HK-2 (cell line): ENCODE results near the gene EFTUD2.

Experiments
- DNase-seq: peaks from one replicate; pipeline ENCODE4 v3.0.0-alpha.2; 2018; ENCODE audit not compliant: unreplicated experiment

EFTUD2 gene

DNA sequence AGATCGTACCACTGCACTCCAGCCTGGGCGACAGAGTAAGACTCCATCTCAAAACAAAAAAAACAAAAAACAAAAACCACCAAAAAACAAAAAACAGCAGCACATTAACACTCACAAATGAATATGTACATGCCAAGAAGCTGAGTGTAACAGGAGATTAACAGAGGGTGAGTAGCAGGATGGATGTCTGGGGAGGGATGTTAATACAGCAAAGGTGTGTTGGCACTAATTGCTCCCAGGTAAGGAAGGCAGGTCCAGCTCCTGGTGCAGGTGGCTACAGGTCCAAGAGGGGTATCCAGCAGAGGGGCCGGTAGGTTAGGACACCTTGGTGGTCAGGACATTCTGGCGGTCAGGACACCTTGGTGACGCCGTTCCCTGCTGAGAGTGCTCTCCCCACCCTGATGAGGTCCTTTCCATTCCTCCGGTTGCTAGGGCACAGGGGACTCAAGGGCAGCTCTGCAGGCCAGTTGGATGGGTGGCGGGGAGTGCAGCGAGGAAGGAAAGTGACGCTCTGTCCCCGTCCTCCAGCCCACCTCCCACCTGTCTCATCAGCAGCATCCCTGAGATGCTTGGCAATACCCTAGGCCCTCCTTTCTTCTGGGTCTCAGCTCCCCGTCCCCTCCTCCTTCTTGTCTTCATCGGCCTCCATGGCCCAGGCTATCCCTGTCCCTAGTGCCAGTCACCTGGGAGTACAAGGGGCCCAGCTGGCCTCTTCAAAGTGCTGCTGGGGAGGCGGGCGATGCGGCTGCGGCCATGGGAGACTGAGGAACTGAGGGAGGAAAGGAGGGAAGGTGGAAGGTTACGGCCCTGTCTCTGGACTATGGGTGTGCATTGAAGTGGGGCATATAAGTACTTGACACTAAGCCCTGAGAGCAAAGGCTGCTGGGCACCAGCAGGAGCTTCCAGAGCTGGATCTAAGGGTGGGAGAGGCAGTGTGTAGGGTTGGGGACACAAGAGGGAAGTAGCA lies 26.8 kb upstream of the EFTUD2 start:
- DNase-seq = no peak

DNA sequence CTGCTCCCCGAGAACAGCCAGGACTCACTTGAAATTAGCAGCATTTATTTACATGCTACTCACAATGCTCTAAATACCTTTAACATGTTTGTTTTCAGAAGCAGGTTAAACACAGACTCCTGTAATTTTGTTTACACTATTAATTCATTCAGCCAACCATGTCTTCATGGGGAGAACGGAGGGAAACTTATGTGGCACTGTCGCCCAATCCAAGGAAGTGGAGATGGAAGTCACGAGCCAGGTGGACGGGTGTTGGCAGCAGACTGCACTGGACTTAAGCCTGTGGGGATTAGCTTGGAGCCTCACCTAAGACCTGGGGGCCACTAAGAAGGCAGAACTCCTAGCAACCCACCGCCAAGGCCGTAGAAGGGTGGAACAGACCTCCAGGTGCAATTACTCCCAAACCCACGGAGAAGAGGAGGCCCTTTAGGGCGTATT lies 24.9 kb upstream of the EFTUD2 start:
- no peak for DNase-seq

DNA sequence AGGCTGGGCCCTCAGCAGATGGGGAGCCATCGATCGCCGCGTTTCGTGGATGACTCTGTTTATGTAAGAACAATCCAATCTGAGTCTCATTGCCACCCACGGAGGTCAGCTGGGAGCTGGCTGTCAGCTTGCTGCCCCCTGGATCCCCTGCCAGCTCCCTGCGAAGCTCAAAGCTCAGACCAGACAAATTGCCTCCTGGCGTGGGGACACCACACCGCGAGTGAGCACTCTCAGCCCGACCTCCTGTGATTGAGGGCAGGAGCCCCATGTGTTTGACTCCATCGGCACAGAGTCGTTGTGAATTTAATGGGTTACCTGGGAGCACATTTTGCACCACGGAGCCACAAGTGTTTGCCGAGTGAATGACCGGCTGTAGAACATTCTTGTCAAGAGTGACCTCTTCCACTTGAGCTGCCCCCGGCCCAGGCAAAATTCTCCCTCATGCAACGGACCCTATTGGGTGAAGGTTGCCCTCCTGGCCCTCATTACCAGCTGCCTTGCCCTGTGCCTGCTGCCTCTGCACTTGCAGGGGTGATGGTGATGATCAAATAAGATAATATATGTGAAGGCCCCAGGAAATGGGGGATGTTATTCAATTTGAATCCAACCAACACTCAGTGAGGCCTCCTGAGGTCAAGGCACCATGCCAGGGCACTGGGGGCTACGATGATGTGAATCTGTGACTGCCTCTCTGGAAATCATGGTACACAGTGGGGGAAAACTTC lies 23.7 kb upstream of the EFTUD2 start:
- no peak for DNase-seq

DNA sequence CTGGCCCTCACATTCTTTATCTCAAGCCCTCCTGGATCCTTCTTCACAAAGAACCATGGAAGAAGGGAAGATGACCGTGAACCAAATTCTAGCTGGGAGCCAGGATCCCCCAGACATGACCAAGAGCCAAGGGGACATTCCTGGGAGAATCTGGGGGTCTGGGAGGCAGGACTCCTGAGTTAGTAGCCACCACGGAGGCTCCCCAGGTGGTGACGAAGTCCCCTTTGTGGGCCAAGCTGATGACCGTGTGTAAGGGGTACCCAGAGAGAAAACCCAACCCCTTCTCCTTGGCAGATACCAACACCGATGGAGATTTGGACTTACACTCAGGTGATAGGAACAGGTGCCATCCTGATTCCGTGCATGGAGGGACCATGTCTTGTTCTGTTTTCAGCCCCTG lies 22.9 kb upstream of the EFTUD2 start:
- DNase-seq = no peak

DNA sequence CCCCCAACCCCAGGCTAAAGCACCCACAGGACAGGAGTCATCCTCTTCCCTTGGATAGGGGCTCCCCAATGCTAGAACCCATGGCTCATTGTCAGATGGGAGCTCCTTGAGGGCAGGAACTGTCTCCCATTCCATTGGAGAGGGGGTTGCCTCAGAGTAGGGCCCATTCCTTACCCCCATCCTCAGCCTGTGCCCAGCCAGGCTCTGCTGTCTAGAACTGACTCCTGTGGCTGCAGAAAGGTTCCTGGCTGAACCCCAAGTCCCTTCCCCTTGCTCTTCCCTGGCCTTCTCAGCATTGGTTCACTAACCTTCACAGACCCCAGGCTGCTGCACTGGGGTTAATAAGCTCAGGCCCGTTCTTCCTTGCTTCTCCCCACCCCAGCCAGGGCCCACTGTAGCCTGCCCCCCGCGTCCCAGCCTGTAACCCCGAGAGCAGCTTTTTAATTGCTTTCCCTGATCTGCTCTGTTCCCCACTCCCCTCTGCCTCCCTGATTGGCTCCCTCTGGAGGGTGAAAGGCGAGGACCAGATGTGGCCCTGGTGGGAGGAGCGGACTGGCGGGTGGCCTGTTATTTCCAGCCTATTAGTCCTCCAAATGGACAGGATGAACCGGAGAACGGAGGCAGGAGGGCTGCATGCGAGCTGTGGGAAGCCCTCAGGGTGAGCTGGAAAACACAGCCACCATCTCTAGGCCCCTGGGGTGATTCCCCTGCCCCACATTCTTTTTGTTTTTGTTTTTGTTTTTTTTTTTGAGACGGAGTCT lies 22.1 kb upstream of the EFTUD2 start:
- peak; percentile 0 for DNase-seq

DNA sequence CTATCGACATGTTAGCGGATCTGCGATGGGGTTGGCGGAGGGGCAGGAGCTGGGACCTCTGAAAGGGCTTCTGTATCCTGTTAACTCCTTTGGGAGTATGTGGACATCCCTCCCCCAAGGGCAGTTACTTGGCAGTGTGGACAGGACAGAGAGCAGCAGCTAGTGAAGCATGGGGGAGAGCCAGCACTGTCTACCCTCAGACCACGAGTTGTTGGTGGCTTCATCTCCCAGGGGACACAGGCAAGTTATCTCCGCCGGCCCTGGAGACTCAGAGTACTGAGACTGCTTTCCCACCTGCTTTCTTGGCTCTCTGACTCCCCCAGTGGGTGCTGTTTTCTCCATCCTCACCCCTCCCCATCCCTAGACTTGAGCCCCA lies 21.3 kb upstream of the EFTUD2 start:
- peak; percentile 2 for DNase-seq

DNA sequence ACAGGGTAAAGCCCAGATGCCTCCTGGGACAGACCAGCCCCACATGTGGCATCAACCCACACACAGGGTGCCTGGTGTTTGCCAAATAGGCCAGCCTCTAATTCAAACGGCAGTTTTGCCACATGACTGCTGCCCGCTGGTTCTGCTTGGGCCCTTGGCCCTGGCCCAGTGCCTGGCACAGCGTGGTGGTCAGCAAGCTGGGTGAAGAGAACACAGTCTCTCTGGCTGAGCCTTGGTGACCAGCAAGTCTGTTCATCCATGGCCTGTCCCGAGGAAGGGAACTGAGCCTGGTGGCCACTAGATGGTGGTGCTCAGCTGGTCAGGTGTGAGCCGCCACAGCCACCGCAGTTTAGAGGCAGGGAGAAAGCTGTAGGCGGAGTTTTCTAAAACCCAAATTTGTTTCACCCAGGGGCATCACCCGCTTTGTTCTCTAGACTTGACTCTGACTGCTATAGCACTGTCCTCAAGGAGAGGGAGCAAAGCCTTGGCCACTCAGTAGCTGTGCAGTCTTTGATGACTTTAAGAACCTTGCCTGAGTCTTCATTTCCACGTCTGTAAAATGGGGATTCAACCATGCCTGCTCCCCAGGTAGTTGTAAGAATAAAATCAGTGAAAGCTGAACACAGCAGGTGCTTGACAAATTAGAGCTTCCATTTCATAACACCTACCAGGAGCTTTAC lies 20.8 kb upstream of the EFTUD2 start:
- DNase-seq = peak; percentile 74

DNA sequence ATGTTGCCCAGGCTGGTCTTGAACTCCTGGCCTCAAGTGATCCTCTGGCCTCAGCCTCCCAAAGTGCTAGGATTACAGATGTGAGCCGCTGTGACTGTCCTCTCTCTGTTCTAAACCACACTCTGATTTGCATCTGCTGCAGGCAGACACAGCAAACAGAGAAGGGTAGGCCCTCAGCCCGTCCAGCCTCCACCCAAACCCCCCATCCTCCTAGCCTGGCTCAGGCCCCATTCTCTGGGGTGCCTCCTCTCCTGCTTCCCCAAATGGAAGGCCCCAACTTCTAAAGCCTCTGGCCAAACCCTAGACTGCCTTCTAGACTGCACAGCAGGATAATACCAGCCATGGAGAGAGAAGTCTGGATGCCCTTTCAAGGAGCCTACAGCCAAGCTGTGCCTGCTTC lies 20.2 kb upstream of the EFTUD2 start:
- DNase-seq = no peak

DNA sequence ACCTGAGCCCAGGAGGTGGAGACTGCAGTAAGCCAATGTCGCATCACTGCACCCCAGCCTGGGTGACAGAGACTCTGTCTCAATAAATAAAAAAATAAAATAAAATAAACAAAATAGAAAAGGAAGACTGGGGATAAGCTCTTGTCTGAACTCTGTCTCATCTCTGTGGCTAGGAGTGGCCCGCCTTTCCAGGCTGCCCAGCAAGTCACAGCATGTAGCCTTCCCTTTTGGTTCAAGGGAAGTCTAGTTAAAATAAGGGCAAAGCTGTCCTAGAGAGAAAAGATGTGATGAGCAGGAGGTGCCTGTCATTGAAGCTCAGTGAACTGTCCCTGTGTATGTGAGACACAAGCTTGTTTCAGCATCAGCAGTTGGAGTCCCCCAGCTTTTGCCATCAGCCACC lies 18.8 kb upstream of the EFTUD2 start:
- DNase-seq = no peak

DNA sequence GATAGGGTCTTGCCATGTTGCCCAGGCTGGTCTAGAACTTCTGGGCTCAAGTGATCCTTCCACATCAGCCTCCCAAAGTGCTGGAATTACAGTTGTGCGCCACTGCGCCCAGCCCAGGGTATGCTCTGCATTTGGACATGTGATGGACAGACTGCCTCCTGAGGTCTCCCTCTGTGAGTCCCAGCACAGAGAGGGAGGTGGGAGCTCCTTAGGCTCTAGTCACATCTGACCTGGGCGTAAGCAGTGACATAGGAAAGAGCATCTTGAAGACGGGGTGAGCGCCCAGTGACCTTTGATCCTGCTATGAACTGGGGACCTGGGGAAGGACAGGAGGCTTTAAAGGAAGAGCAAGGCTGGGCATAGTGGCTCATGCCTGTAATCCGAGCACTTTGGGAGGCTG lies 18.2 kb upstream of the EFTUD2 start:
- no peak for DNase-seq

DNA sequence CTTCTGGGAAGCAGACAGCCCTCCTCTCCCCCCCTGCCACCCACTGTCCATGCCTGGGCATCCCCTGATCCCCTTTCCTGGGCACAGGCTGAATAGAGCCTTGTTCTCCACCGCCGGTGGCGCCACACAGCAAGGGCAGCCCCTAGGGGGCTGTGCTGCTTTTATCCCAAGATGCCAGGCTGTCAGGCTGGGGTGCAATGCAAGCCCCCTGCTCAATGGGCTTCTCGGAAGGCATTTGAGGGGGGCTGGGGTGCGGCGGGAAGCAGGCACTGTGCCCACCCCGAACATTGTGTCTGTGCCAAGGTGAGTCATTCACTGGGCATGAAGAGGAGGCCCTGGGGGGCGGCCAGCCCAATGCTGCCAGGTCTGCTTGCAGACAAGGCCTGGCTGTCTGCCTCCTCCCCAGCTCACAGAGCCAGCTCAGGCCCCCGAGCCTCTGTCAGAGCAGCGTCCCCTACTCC lies 17.6 kb upstream of the EFTUD2 start:
- DNase-seq = peak; percentile 35

DNA sequence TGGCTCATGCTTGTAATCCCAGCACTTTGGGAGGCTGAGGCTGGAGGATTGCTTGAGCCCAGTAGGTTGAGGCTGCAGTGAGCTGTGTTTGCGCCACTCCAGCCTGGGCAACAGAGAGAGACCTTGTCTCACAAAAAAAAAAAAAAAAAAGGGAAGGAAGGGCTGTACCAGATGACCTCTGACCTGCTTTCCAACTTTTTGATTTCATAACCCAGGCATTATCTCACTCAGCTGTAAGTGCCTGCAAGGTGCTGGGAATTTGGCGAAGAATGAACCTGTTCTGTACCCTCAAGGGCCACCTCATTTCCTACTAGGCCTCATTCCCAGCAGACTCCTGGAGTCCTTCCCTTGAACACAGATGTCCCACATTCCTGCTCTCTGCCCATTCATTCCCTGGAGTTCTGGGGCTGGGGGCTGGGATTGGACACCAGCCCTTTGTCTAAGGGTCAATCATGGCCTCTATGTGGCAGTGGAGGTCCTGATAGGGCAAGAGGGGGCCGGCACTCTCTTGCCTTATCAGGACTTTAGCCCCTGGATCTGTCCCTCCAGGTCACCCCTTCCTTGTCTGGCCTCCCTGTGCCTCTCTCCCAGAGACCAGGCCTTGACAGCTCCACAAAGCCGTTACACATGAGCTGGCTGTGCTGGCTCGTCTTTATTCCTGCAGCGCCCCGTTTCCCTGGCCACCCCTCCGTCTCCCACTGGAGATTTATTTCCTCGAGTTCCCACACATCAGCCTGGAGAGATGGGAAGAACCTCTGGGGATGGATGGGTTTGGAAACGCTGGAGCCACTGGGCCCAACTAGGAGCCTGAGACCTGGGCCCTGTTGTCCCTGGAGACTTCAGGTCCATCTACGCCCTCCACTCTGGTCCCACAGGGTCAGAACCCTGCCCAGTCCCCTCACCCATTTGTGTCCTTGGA lies 16.9 kb upstream of the EFTUD2 start:
- no peak for DNase-seq

DNA sequence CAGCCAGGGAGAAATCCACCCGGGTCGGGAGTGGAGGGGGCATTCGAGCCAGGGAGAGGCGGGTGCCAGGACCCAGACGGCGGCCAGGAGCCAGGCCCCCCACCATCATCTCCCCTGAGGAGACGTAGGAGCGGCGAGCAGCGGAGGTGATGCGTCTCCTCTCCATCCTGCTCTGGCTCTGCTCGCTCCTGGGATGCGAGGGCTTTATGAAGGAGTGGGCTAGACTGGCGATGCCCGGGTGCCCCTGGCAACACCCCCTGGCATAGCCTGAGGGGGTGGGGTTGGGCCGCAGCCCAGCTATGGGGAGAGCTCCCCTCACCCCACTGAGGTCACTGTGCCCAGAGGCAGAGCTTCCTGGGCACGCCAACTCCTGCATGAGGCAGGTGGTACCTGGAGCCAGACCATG lies 16.1 kb upstream of the EFTUD2 start, which contains the start of gene GFAP:
Gene GFAP, minus strand, starts transcription at position 180 of the 406 bp plus-strand sequence. Its CDS starts 14 bp downstream, at position 166.
- no peak for DNase-seq

DNA sequence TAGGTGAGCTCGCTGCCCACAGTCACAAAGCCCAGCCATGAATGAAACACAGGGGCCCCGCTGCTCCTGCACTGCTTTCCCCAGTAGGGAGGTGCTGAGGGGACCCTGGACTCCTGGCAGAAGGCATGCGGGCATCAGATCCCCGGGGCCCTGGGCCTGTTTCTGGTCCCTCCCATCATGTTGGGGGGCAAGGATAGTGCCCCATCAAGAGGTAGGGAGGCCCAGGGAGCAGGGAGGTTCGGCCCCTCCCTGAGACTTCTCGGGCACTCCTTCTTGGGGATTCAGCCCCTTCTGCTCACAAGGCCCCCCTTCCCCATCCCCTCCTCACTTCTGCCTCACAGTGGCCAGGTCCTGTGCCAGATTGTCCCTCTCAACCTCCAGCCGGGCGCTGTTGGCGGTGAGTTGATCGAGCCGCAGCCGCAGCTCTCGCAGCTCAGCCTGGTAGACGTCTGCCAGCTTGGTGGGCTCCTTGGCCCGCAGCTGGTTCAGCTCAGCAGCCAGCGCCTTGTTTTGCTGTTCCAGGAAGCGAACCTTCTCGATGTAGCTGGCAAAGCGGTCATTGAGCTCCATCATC lies 15.5 kb upstream of the EFTUD2 start:
- DNase-seq = no peak

DNA sequence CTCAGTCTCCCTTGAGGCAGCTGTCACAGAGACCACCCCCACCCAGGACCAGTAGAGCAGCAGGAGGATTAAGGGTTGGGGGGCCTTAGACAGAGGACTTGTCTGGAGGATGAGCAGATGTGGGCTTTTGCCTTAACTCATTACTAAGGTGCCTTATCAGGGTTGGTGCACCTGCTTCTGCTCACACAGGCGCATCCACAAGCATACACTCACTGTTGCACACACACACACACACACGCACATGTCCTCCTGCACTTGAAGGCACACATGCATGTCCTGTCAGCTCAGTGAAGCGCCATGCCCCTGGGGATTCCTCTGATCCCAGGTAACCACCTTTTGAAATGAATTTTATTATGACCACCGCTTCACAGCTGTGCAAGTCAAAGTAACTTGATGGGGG lies 14.9 kb upstream of the EFTUD2 start:
- DNase-seq = no peak

DNA sequence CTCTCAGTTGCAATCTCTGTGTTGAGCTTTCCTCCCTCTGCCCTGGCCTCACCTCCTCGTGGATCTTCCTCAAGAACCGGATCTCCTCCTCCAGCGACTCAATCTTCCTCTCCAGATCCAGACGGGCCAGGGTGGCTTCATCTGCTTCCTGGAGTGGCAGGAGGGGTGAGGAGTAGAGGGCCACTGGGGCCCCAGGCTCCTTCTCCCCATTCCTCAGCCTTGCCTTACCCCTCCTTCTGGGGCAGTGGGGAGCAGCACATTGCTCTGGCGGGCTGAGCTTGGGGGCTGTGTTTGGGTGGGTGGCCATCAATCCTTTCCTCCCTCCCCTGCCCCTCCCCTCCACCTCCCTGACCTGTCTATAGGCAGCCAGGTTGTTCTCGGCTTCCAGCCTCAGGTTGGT lies 14.4 kb upstream of the EFTUD2 start:
- DNase-seq = no peak

DNA sequence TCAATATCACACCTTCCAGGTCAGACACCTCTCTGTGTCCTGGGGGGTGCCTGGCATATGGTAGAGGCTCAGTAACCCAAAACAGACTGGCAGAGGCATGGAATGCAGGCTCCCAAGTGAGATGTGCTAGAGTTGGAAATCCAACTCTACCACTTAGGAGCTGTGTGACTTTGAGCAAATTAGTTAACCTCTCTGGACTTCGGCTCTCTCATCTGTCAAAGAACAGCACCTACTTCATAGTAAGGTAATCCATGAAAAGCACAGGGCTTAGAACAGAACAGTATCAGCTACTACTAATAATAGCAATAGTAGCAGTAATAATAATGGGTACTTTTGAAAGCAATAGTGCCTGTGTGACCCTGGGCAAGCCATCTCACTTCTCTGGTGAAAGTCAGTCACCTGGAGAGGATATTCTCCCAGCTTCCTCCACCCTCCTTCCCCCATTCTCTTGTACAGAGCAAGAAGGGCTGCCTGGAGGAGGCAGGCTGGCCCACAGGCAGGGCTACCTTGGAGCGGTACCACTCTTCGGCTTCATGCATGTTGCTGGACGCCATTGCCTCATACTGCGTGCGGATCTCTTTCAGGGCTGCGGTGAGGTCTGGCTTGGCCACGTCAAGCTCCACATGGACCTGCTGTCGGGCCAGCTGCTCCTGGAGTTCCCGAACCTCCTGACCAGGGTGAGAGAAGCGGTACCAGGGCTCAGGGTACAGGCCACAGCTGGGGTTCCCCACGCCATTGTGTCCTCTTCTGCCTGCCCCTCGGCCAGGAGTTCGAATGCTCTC lies 13.7 kb upstream of the EFTUD2 start:
- DNase-seq = no peak

DNA sequence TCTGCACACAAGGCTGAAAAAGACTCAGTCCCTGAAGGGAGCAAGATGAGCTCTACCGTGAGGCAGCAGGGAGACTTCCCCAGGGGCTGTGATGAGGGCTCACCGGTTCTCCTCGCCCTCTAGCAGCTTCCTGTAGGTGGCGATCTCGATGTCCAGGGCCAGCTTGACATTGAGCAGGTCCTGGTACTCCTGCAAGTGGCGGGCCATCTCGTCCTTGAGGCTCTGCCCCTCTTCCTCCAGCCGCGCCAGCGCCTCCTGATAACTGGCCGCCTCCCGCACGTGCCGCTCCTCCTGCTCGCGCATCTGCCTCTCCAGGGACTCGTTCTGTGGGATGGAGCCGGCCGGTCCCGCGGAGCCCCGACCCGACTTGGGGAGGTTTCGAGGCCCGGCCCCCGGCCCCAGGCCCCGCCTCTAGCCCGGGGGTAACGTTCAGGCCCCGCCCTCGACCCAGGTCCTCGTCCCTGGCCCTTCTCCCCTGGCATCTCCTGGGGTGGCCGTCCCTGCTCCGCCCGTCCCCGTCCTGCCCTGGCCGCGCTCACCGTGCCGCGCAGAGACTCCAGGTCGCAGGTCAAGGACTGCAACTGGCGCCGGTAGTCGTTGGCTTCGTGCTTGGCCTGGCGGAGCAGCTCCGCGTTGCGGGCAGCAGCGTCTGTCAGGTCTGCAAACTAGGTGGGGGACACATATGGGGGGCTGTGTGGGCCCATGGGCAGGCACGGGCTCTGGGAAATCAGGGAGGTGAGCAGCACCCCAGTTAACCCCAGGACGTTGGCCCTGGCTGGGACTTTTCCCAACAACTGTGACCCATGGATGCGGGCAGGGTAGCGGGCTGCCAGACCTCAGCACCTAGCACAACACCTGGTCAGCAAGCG lies 12.1 kb upstream of the EFTUD2 start:
- no peak for DNase-seq
